Measurements from ENCODE around the gene OR1A1. TPM values are rescaled to one million over a fixed set of nuclear protein-coding genes. Genes with fewer than 3 reads are reported as not detected.
"Not testable (repeated sequence)": the region's sequence is repeated elsewhere in the genome, so short reads cannot be mapped to it uniquely, and the experiment has no call there.

The OR1A1 gene, protein sequence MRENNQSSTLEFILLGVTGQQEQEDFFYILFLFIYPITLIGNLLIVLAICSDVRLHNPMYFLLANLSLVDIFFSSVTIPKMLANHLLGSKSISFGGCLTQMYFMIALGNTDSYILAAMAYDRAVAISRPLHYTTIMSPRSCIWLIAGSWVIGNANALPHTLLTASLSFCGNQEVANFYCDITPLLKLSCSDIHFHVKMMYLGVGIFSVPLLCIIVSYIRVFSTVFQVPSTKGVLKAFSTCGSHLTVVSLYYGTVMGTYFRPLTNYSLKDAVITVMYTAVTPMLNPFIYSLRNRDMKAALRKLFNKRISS
- total RNA-seq: not detected
- long read RNA-seq: 0 reads

GRCh38 chr17:3207367-3207766 is at the start of gene OR1A1:
Gene OR1A1 (plus strand): TSS chr17:3207667. CDS start chr17:3215621, 7,954 bp downstream.
- no peak for ATAC-seq (ENCODE audit: poor library complexity)
- intact Hi-C loops (cut with DNase I): no loop called here
- DNase-seq: no peak

- no peak for ATAC-seq (ENCODE audit: poor library complexity)
- intact Hi-C loops (cut with DNase I): no loop called here
- no peak for DNase-seq
Measured at GRCh38 chr17:3167574-3167973, 39.9 kb upstream of the OR1A1 start.

DNA sequence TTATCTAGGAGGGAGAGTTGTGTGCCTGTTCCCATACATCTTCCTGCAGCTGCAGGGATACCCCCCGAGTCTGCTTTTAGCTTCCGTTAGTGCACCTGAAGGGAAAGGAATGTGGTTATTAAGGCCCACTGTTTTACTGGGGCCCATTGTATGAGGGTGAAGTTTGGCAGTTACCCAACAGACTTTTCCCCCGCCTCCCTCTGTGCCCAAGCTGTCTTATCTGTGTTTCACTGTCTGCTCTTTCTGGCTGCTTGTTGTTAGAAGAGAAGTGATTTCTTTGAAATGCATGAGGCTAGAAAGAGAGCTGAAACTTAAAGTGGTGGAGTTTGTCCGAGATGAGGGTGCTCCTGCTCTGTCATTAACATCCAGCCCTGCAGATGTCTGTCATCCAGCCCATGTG is 17.5 kb upstream of the OR1A1 start:
- intact Hi-C loops (cut with DNase I): no loop called here
- no peak for ATAC-seq (ENCODE audit: poor library complexity)
- no peak for DNase-seq

- intact Hi-C loops (cut with DNase I): no loop called here
- no peak for DNase-seq
- no peak for ATAC-seq (ENCODE audit: poor library complexity)
Measured at GRCh38 chr17:3197219-3197618, 10.2 kb upstream of the OR1A1 start, which contains the start of gene OR1A2. Gene OR1A2 (plus strand): TSS chr17:3197519. CDS start chr17:3197519, 0 bp downstream.

GRCh38 chr17:3208484-3208883 is 1.0 kb downstream of the OR1A1 start:
- ATAC-seq (ENCODE audit: poor library complexity) (no peak), DNase-seq (no peak)
- intact Hi-C loops (cut with DNase I): no loop called here

GRCh38 chr17:3213001-3213400 is 5.5 kb downstream of the OR1A1 start:
- no peak for DNase-seq
- intact Hi-C loops (cut with DNase I): no loop called here
- no peak for ATAC-seq (ENCODE audit: poor library complexity)

DNA sequence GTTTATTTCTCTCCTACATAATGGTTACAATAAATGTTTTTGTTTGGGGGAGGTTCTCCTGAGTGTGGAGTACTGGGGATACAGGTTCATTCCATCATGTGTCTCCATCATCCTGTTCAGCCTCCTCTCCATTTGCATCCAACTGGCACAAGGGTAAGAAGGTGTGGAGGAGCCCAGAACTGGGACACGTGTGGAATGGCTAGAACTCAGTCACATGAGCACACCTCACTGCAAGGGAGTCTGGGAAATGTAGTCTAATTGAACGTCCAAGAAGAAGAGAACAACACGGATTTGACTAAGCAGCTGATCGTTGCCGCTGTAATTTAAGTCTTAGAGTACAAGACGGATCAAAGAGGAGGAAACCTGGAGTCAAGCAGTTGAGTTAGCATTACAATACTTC is 6.1 kb downstream of the OR1A1 start:
- no peak for ATAC-seq (ENCODE audit: poor library complexity)
- intact Hi-C loops (cut with DNase I): no loop called here
- DNase-seq: no peak

DNA sequence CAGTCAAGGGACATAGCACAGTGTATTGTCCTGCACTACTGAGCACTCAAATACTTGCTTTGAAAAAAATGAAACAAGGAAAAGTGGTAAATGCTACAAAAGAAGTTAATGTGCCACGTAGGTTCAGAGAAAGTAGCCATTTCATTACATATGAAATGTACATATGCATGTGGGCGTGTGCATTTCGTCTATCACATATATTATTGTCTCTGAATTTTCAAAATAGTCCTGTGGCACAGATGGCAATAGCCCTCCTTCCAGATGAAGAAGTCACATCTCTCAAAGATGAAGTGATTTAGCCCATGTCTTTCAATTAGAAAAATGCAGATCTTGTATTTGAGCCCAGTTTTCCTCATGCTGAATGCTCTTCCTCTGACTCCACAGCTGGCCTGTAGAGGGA is 12.5 kb downstream of the OR1A1 start:
- ATAC-seq (ENCODE audit: poor library complexity); DNase-seq; intact Hi-C loops (cut with DNase I): not testable (repeated sequence)

GRCh38 chr17:3221850-3222249 is 14.4 kb downstream of the OR1A1 start:
- intact Hi-C loops (cut with DNase I): no loop called here
- ATAC-seq (ENCODE audit: poor library complexity) (no peak), DNase-seq (no peak)

GRCh38 chr17:3222505-3222904 is 15.0 kb downstream of the OR1A1 start:
- no peak for DNase-seq
- intact Hi-C loops (cut with DNase I): no loop called here
- ATAC-seq (ENCODE audit: poor library complexity): no peak

- DNase-seq; intact Hi-C loops (cut with DNase I); ATAC-seq (ENCODE audit: poor library complexity): not testable (repeated sequence)
Measured at GRCh38 chr17:3224721-3225352, 17.4 kb downstream of the OR1A1 start.

DNA sequence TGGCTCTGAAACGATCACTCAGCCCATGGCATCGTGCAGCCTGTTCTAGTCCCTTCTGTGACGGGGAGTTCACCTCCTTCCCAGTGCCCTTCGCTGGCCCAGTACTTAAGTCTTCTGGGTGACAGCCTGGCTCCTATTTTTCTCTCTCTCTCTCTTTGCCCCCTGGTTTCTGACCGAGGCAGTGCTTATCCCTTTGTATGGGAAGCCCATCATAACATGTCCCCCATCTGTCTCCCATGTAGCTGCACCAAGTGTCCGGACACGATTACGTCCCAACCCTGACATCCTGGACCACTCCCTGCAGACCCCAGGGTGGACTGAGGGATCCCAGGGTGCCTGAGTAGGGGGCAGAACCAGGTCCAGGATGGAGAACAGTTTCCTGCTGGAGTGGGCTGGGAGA is 24.8 kb downstream of the OR1A1 start:
- ATAC-seq (ENCODE audit: poor library complexity); DNase-seq; intact Hi-C loops (cut with DNase I): not testable (repeated sequence)

GRCh38 chr17:3238685-3239084 is 31.2 kb downstream of the OR1A1 start:
- peak; percentile 51 for ATAC-seq (ENCODE audit: poor library complexity)
- intact Hi-C loops (cut with DNase I); DNase-seq: not testable (repeated sequence)

DNA sequence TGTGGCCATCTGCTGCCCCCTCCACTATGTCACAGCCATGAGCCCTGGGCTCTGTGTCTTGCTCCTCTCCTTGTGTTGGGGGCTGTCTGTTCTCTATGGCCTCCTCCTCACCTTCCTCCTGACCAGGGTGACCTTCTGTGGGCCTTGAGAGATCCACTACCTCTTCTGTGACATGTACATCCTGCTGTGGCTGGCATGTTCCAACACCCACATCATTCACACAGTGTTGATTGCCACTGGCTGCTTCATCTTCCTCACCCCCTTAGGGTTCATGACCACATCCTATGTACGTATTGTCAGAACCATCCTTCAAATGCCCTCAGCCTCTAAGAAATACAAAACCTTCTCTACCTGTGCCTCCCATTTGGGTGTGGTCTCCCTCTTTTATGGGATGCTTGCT is 33.6 kb downstream of the OR1A1 start:
- ATAC-seq (ENCODE audit: poor library complexity); DNase-seq; intact Hi-C loops (cut with DNase I): not testable (repeated sequence)

DNA sequence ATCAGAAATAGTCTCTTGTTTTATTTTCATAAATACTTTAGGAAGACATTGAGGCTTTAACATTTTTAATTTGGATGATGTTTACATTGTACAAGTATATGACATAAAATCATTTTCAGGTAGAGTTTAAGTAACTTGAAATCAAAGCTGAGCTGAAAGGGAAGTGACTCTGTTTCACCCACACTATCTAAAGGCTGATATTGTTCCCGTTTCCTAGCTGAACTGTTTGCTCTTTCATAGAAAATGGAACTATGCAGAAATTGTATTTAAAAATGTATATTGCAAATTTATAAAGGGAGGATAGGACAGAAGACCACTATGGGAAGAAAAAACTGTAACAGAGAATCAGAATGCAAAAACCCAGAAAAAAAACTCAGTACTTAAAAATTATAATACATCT is 37.4 kb downstream of the OR1A1 start:
- not testable (repeated sequence) for ATAC-seq (ENCODE audit: poor library complexity)

DNA sequence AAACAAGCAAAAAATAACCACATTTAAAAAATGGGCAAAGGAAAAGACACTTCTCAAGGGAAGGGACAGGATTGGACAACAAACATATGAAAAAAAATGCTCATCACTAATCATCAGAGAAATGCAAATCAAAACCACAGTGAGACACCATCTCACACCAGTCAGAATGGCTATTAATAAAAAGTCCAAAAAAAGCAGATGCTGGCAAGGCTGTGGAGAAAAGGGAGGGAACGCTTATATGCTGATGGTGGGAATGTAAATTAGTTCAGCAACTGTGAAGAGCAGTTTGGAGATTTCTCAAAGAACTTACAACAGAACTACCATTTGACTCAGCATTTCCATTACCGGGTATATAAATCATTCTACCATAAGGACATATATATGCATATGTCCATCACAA is 41.5 kb downstream of the OR1A1 start:
- DNase-seq; intact Hi-C loops (cut with DNase I); ATAC-seq (ENCODE audit: poor library complexity): not testable (repeated sequence)

More for the DNA sequence above, 37.4 kb downstream of the OR1A1 start:
- DNase-seq; intact Hi-C loops (cut with DNase I): not testable (repeated sequence)

GRCh38 chr17:3256575-3256974 is 49.1 kb downstream of the OR1A1 start:
- no peak for ATAC-seq (ENCODE audit: poor library complexity)
- no peak for DNase-seq
- intact Hi-C loops (cut with DNase I): no loop called here

- DNase-seq: no peak
- no peak for ATAC-seq (ENCODE audit: poor library complexity)
- intact Hi-C loops (cut with DNase I): no loop called here
Measured at GRCh38 chr17:3260163-3260562, 52.7 kb downstream of the OR1A1 start.

- intact Hi-C loops (cut with DNase I): no loop called here
- ATAC-seq (ENCODE audit: poor library complexity) (no peak), DNase-seq (no peak)
Measured at GRCh38 chr17:3260600-3260999, 53.1 kb downstream of the OR1A1 start.

All from Right ventricle myocardium superior (tissue), 1 donor.